Activated CD8-positive, alpha-beta T cell treated with anti-CD3 and anti-CD28 coated beads for 36 hours (primary cell): ENCODE data around the gene UFM1. TPM values are rescaled to one million over a fixed set of nuclear protein-coding genes. Genes with fewer than 3 reads are reported as not detected.
"Not testable (repeated sequence)": the region's sequence is repeated elsewhere in the genome, so short reads cannot be mapped to it uniquely, and the experiment has no call there.

Source experiments
- ATAC-seq: fragments of 200-7000 bp; cut with Tn5 transposase; one replicate; pipeline ENCODE4 v1.10.0; 2021; ENCODE audit warnings: mild to moderate bottlenecking, moderate library complexity
- CTCF ChIA-PET: fragments of 350-600 bp; sonication (Branson Sonifier 250); formaldehyde crosslinking; loops from one replicate; lab custom pipeline; 2021; ENCODE audit warnings: antibody characterized with exemption; lab: Charles Lee
- POLR2A ChIA-PET: fragments of 350-600 bp; sonication (Branson Sonifier 250); formaldehyde crosslinking; loops from one replicate; lab custom pipeline; 2021; ENCODE audit warnings: antibody characterized with exemption; lab: Charles Lee
- DNase-seq: peaks from one replicate; pipeline ENCODE4 v3.0.0-alpha.2; 2020
- H3K27ac Mint-ChIP-seq: one replicate; pipeline ENCODE4 v1.8.0; 2021; ENCODE audit warnings: mild to moderate bottlenecking, mixed read lengths
- H3K27me3 Mint-ChIP-seq: one replicate; pipeline ENCODE4 v1.8.0; 2021; ENCODE audit warnings: mixed read lengths
- H3K36me3 Mint-ChIP-seq: one replicate; pipeline ENCODE4 v1.8.0; 2021; ENCODE audit warnings: low read depth, mixed read lengths
- H3K4me1 Mint-ChIP-seq: one replicate; pipeline ENCODE4 v1.8.0; 2021; ENCODE audit warnings: low read depth, mixed read lengths
- H3K4me3 Mint-ChIP-seq: one replicate; pipeline ENCODE4 v1.8.0; 2021; ENCODE audit warnings: mild to moderate bottlenecking, moderate library complexity, mixed read lengths
- H3K9me3 Mint-ChIP-seq: one replicate; pipeline ENCODE4 v1.8.0; 2021; ENCODE audit warnings: mixed read lengths
- intact Hi-C: fragments of 100-400 bp; cut with micrococcal nuclease; formaldehyde crosslinking; loops from one replicate; pipeline ENCODE4 v1.10.0; 2022
- total RNA-seq, 2 experiments: library from RNA; stranded (reverse); gene quantifications; one replicate each; pipeline ENCODE4 v1.2.3, GENCODE V29; 2021
- TF ChIP-seq, protein P1 (sequence below): fragments of 200-600 bp; IDR thresholded peaks from one replicate; pipeline ENCODE4 v1.8.0; 2022; ENCODE audit warnings: antibody characterized with exemption, mild to moderate bottlenecking

Gene UFM1
- total RNA-seq, 2 experiments from 2014 or later, result 45.6 to 46.2 TPM

- POLR2A ChIA-PET, result no interaction called here
- Mint-ChIP-seq H3K4me1 (peaks cover 7% of the 10 kb centered on the region), H3K4me3 (no peak overlapping the region), H3K36me3 (peaks cover 23% of the 10 kb centered on the region), H3K27me3 (peaks cover 5% of the 10 kb centered on the region), H3K9me3 (no peaks in the 10 kb centered on the region), H3K27ac (no peak overlapping the region)
- DNase-seq (no peak), ATAC-seq (no peak)
- intact Hi-C loops, result no loop called here
- TF ChIP-seq, protein P1, sequence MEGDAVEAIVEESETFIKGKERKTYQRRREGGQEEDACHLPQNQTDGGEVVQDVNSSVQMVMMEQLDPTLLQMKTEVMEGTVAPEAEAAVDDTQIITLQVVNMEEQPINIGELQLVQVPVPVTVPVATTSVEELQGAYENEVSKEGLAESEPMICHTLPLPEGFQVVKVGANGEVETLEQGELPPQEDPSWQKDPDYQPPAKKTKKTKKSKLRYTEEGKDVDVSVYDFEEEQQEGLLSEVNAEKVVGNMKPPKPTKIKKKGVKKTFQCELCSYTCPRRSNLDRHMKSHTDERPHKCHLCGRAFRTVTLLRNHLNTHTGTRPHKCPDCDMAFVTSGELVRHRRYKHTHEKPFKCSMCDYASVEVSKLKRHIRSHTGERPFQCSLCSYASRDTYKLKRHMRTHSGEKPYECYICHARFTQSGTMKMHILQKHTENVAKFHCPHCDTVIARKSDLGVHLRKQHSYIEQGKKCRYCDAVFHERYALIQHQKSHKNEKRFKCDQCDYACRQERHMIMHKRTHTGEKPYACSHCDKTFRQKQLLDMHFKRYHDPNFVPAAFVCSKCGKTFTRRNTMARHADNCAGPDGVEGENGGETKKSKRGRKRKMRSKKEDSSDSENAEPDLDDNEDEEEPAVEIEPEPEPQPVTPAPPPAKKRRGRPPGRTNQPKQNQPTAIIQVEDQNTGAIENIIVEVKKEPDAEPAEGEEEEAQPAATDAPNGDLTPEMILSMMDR, result no peak
- CTCF ChIA-PET, result no interaction called here
These were observed 16.0 kb downstream of the UFM1 start for GRCh38 chr13:38365661-38366060.

DNA sequence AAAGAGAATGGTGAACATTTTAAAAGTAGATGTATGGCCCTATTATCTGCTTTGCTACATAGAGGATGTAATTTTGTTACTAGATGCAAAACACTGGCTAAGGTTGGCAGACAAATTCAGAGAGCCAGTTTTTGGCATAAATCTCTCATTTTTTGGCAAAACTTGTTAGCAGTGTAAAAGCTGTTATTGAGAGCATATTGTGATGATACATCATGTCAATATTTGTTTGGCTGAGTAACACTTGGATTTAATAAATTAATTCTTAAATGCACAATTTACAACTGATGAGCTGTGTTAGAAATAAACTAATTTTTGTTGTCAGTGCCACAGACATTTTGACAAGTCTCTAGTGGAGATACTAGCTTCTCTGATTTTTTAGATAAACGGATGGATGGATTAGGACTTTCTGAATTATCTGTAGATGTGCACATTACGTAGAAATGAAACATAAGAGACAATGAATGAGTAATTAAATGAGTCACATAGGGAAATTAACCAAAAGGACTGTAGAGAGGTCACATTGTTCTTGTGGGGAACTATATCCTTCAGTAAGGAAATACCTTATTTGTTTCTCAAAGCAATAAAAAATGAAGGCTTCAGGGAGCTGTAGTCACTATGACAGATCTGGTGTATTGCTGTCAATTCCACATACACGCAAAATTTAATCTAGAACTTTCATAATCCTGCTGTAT, 17.4 kb downstream of the UFM1 start:
- TF ChIP-seq, protein P1, result no peak
- CTCF ChIA-PET, result no interaction called here
- Mint-ChIP-seq H3K36me3 (peaks cover 12% of the 10 kb centered on the region), H3K27ac (no peak overlapping the region), H3K4me1 (peaks cover 7% of the 10 kb centered on the region), H3K4me3 (no peak overlapping the region), H3K9me3 (no peaks in the 10 kb centered on the region), H3K27me3 (peaks cover 5% of the 10 kb centered on the region)
- ATAC-seq, result no peak
- DNase-seq, result no peak
- intact Hi-C loops, result no loop called here
- POLR2A ChIA-PET, result no interaction called here

DNA sequence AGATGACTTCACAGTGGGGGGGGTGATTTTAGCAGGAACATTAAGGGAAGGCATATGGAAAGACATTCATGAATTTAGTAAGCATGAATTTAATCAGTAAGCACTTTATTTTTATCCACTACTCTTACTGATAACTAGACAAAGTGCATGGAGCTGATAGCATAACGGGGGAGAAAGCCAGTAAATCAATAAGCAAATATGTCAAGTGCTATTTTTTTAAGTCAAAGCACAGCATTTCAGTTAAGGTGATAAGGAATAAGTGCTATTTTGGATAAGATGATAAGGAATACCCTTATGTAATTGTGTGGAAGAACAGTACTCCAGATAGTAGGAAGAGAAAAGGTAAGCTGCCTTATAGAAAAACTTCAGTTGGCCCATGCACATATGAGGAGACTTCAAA, 19.4 kb downstream of the UFM1 start:
- Mint-ChIP-seq H3K27ac (no peak overlapping the region), H3K4me1 (peaks cover 7% of the 10 kb centered on the region), H3K9me3 (no peaks in the 10 kb centered on the region), H3K4me3 (no peak overlapping the region), H3K36me3 (peaks cover 2% of the 10 kb centered on the region), H3K27me3 (peaks cover 21% of the 10 kb centered on the region)
- DNase-seq, result no peak
- no peak for ATAC-seq
- intact Hi-C loops, result no loop called here
- TF ChIP-seq, protein P1, result no peak
- ChIA-PET POLR2A (no interaction called here), CTCF (no interaction called here)

DNA sequence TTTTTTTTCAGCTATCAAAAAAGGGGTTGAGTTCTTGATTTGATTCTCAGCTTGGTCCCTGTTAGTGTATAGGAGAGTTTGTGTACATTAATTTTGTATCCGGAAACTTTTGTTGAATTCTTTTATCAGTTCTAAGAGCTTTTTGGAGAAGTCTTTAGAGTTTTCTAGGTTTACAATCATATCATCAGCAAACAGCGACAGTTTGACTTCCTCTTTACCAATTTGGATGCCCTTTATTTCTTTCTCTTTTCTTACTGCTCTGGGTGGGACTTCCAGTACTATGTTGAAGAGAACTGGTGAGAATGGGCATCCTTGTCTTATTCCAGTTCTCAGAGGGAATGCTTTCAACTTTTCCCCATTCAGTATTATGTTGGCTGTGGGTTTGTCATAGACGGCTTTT, 20.4 kb downstream of the UFM1 start:
- CTCF ChIA-PET, intact Hi-C loops, H3K4me3 Mint-ChIP-seq, H3K36me3 Mint-ChIP-seq, H3K27ac Mint-ChIP-seq, H3K9me3 Mint-ChIP-seq, ATAC-seq, POLR2A ChIA-PET, H3K4me1 Mint-ChIP-seq, DNase-seq: not testable (repeated sequence)
- peaks cover 23% of the 10 kb centered on the region for H3K27me3 Mint-ChIP-seq

DNA sequence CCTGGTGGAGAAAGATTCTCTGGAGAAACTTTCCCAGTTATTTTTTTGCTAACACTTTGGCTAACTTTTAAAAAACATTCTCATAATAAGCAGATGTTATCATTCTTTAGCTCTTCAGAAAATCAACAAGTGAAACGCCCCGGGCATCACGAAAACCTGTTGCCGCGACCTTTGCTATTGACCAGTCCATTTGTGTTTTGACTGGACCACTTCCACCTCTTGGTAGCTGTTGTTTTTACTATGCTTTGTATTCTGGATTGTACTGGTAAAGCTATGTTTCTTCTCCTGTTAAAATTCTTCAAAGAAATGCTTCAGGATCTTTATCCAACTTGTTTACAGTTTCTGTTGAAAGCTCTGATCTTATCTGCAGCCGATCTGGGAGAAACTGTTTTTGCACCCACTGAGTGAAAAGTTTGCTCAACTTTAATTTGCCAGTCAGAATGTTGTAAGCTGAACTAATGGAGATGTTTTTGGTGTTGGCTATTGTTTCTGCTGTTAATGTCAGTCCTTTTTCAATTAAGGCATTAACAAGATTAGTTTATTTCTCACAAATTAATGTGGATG, 23.3 kb downstream of the UFM1 start:
- Mint-ChIP-seq H3K4me1 (no peaks in the 10 kb centered on the region), H3K36me3 (no peaks in the 10 kb centered on the region), H3K9me3 (no peaks in the 10 kb centered on the region), H3K27ac (no peak overlapping the region), H3K27me3 (peaks cover 32% of the 10 kb centered on the region), H3K4me3 (no peak overlapping the region)
- ChIA-PET CTCF (no interaction called here), POLR2A (no interaction called here)
- intact Hi-C loops, result no loop called here
- TF ChIP-seq, protein P1, result no peak
- ATAC-seq (no peak), DNase-seq (no peak)
